Pancreas (tissue), 10 donors: ENCODE measurements around the gene POLRMT. TPM values are rescaled to one million over a fixed set of nuclear protein-coding genes. Genes with fewer than 3 reads are reported as not detected.

ENCODE experiments used
- ATAC-seq, 4 donors: fragments of 200-7000 bp; cut with Tn5 transposase; one replicate each; pipeline versions ENCODE4 v1.8.0 to v1.9.1; 2020; ENCODE audit warnings: mild to moderate bottlenecking in 4 of 4, moderate library complexity in 4 of 4
- DNase-seq, 6 donors: peaks; one replicate each; pipeline ENCODE4 v3.0.0-alpha.2; 2020
- FAIRE-seq: peaks from 2 replicates; lab custom pipeline; 2012; peaks lifted over from hg19 to GRCh38; lab: Jason Lieb, UNC
- H3K27ac ChIP-seq, 4 donors: fragments of 200-600 bp; sonication (generic); 1 replicate in 3 of 4; 2 replicates in 1 of 4; pipeline versions ENCODE4 v1.5.0 to v1.8.0; 2020
- H3K27me3 ChIP-seq, 4 donors: fragments of 200-600 bp; one replicate each; pipeline ENCODE4 v1.8.0; 2021
- H3K36me3 ChIP-seq, 3 donors: fragments of 200-600 bp; sonication (generic) in 1 of 3; one replicate each; pipeline versions ENCODE4 v1.5.0 to v1.8.0; 2020 to 2021
- H3K4me1 ChIP-seq, 3 donors: fragments of 200-600 bp; one replicate each; pipeline ENCODE4 v1.8.0; 2021
- H3K4me3 ChIP-seq, 4 donors: fragments of 200-600 bp; sonication (generic) in 2 of 4; one replicate each; pipeline versions ENCODE4 v1.5.0 to v1.8.0; 2020 to 2021
- H3K9me3 ChIP-seq, 4 donors: fragments of 200-600 bp; one replicate each; pipeline ENCODE4 v1.8.0; 2021
- CTCF ChIP-seq, 4 donors: fragments of 200-600 bp; sonication (generic) in 3 of 4; IDR thresholded peaks; one replicate each; pipeline versions ENCODE4 v1.5.0 to v1.8.0; 2021; ENCODE audit warnings: antibody characterized with exemption in 4 of 4
- WGBS, 2 donors: extraction: QIAGEN DNeasy Blood & Tissue Kit; methylation state at CpG; one replicate each; pipeline ENCODE4 v1.1.7; 2013; 5-methylcytosine and 5-hydroxymethylcytosine counted together
- intact Hi-C, 3 donors: fragments of 100-400 bp; cut with DNase I; formaldehyde crosslinking; loops; one replicate each; pipeline versions ENCODE4 v1.11.1 to v1.14.2; 2022
- polyA plus RNA-seq, 2 donors: library from polyadenylated mRNA; stranded (reverse); fragments of 200-250 nt; gene quantifications; one replicate each; pipeline ENCODE4 v1.2.3, GENCODE V29; 2013
- total RNA-seq, 6 donors: library from RNA; stranded (reverse); fragmentation: NEBNext Ultra II Directional in 4 of 6; extraction: Animal tissue kit (Norgen Biotek cat#: 25700) in 4 of 6; gene quantifications; one replicate each; pipeline versions ENCODE4 v1.2.1 to v1.2.4, GENCODE V29; 2021 to 2023
- donor health status: healthy with polysubstance abuse.
- donor health status: DM: no; HTN: no; CAD: no; lungs with moderate emphysema.
- donor health status: DM: no; HTN: no; CAD: no.
- donor health status: control.
- donor health status: control.
- donor health status: Bipolar disorder and iron deficiency.
- donor health status: DM: yes; HTN: yes; CAD: no.
- donor health status: DM: no; HTN: no; CAD: no.
- donor health status: DM: no; HTN: no; CAD: no.
- donor health status: DM: yes; HTN: yes; CAD: no.

POLRMT gene
- total and polyA plus RNA-seq, 8 donors: 19.3 to 101 (median 28.1) TPM

DNA sequence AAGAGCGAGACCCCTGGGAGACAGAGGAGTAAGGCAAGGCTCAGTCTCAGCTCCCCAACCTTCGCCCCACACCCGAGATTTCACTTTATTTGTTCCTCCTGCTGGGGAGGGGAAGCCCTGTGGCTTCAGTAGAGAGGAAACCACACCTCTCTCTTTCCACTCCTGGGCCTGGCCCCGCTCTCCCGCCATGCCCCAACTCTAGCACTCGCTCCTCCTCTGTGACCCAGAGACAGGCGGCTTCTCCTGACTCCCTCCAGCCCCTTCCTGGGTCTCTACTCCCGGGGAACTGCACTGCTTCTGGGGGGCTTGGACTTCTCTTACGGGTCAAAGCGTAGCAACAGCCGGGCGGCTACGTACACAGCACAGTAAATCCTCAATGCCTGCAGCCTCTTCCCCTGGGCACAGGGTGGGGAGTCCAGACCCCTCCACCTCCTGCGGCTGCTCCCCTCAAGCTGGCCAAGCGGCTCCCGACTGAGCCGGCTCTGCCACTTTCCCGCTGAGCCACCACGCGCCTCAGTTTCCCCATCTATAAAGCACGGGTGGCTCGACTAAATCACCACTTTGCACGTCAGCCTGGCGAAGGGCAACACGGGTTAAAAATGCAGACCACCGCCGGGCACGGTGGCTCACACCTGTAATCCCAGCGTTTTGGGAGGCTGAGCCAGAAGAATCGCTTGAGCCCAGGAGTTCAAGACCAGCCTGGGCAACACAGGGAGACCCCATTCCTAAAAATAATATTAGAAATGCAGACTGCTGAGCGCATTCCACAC is 28.3 kb upstream of the POLRMT start:
- FAIRE-seq: no peak
- WGBS, 2 donors: 9 to 12% methylated on average over 31 of the region's 31 CpGs
- no peak for TF ChIP-seq CTCF (IDR thresholded peaks at IDR 0.05)
- DNase-seq: peak in 2 of 6 donors; percentile 44 to 56
- intact Hi-C loops: loop anchor here in 1 of 3 donors (10.0 kb wide), 1 partner anchor 73 kb away; no protein-coding TSS in a partner anchor
- Histone ChIP-seq H3K4me3 (peak overlapping the region; percentile 80 to 100 (median 98)), H3K9me3 (no peaks in the 10 kb centered on the region), H3K27ac (peak overlapping the region; percentile 56 to 85 (median 66)), H3K4me1 (peaks cover 0 to 22% (median 8%) of the 10 kb centered on the region in 3 donors), H3K36me3 (no peaks in the 10 kb centered on the region), H3K27me3 (no peaks in the 10 kb centered on the region)
- ATAC-seq: peak in 2 of 4 donors; percentile 9 to 10

- WGBS, 2 donors: 12 to 19% methylated on average over 19 to 20 of the region's 20 CpGs
- no peaks in the 10 kb centered on the region for H3K36me3 ChIP-seq
- peak in 1 of 4 donors; percentile 2 for ATAC-seq
- intact Hi-C loops: loop anchor here in 1 of 3 donors (10.0 kb wide), 1 partner anchor 74 kb away; no protein-coding TSS in a partner anchor
- peaks cover 0 to 22% (median 8%) of the 10 kb centered on the region in 3 donors for H3K4me1 ChIP-seq
- no peaks in the 10 kb centered on the region for H3K27me3 ChIP-seq
- TF ChIP-seq CTCF (IDR thresholded peaks at IDR 0.05): no peak
- FAIRE-seq: no peak
- peak in 3 of 6 donors; percentile 45 to 71 (median 58) for DNase-seq
- H3K4me3 ChIP-seq: peak overlapping the region in 3 of 4 donors; percentile 97 to 100 (median 99)
- H3K9me3 ChIP-seq: no peaks in the 10 kb centered on the region
- H3K27ac ChIP-seq: peak overlapping the region; percentile 56 to 85 (median 66)
These were observed 27.6 kb upstream of the POLRMT start for GRCh38 chr19:660793-661426.

- DNase-seq (peak in 3 of 6 donors; percentile 44 to 74 (median 56)), FAIRE-seq (no peak), ATAC-seq (peak in 1 of 4 donors; percentile 4)
- TF ChIP-seq CTCF (IDR thresholded peaks at IDR 0.05): no peak
- H3K27me3 ChIP-seq: no peaks in the 10 kb centered on the region
- no peak overlapping the region for H3K4me3 ChIP-seq
- H3K4me1 ChIP-seq: peaks cover 0 to 22% (median 8%) of the 10 kb centered on the region in 3 donors
- H3K36me3 ChIP-seq: peaks cover 0 to under 1% (median 0%) of the 10 kb centered on the region in 3 donors
- H3K27ac ChIP-seq: no peak overlapping the region
- H3K9me3 ChIP-seq: no peaks in the 10 kb centered on the region
- intact Hi-C loops: no loop called here
- 84 to 86% methylated on average over 49 to 50 of the region's 50 CpGs for WGBS, 2 donors
These were observed 25.8 kb upstream of the POLRMT start for GRCh38 chr19:658916-659839.

GRCh38 chr19:658059-658839 is 24.9 kb upstream of the POLRMT start:
- 82 to 86% methylated on average over 28 to 33 of the region's 33 CpGs for WGBS, 2 donors
- peak in 1 of 6 donors; percentile 74 for DNase-seq
- Histone ChIP-seq H3K4me1 (peaks cover 0 to 18% (median 8%) of the 10 kb centered on the region in 3 donors), H3K9me3 (no peaks in the 10 kb centered on the region), H3K36me3 (peaks cover 0 to 4% (median 0%) of the 10 kb centered on the region in 3 donors), H3K27ac (no peak overlapping the region), H3K4me3 (no peak overlapping the region), H3K27me3 (no peaks in the 10 kb centered on the region)
- FAIRE-seq: no peak
- no peak for ATAC-seq
- intact Hi-C loops: no loop called here
- TF ChIP-seq CTCF (IDR thresholded peaks at IDR 0.05): no peak
